Endothelial cell of umbilical vein (primary cell): ENCODE data around the gene SLC38A8.

Source experiments
- JUN ChIP-seq: IDR thresholded peaks from 2 replicates; pipeline ENCODE4 v1.6.1; 2011; ENCODE audit warnings: borderline replicate concordance, low read depth; ENCODE audit not compliant: insufficient read length, insufficient read depth
- MYC ChIP-seq: IDR thresholded peaks from one replicate; pipeline ENCODE4 v1.6.1; 2011; ENCODE audit warnings: mild to moderate bottlenecking, low read depth, low read length
- POLR2A ChIP-seq: IDR thresholded peaks from 2 replicates; pipeline ENCODE4 v1.6.1; 2012; ENCODE audit warnings: low read depth, mild to moderate bottlenecking, control low read depth, low read length
- TF ChIP-seq, protein P1 (sequence below), 2 donors: IDR thresholded peaks; 1 replicate in 1 of 2; 2 replicates in 1 of 2; pipeline ENCODE4 v1.5.1; 2011; ENCODE audit warnings: low read length in 2 of 2, mild to moderate bottlenecking in 2 of 2, moderate library complexity in 2 of 2, control low read depth in 1 of 2, inconsistent platforms in 1 of 2, low read depth in 1 of 2; ENCODE audit not compliant: insufficient read depth in 1 of 2; ENCODE audit errors: extremely low read depth in 1 of 2

DNA sequence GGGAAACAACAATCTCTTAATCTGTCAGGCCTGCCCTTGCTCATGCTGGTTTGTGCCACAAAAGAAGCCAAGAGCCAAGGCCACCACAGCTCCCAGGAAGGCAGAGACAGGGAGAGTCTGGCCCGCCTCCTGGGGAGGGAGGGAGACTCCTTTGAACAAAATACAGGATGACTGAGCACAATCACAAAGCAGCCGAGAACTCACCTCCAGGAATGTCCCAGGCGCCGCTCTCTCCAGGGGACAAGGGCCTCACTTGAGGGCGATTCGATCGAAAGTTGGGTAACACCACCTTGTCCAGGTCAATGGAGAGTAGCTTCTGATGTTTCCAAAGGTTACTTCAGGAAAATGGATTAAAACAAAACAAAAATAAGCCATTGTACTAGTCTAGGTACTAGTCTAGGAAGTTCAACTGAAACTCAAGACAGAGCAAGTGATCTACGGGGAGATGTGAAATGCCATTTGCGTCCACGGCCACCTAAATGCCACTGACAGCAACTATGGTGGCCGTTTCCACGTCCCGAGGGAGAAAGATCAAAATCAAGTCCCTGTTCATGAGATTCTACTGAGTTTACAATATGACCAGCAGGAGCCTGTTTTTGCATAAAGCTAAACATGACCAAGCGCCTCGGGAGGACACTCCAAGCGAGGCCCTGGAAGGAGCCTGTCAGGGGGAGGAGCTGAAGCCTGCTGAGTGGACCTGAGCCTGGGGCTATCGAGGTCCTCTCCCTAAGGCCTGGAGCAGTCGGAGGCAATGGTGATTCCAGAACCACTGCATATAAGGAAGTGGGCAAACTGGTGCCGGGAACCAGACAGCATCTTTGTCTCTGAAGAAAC lies 13.4 kb upstream of the SLC38A8 start:
- TF ChIP-seq, protein P1, sequence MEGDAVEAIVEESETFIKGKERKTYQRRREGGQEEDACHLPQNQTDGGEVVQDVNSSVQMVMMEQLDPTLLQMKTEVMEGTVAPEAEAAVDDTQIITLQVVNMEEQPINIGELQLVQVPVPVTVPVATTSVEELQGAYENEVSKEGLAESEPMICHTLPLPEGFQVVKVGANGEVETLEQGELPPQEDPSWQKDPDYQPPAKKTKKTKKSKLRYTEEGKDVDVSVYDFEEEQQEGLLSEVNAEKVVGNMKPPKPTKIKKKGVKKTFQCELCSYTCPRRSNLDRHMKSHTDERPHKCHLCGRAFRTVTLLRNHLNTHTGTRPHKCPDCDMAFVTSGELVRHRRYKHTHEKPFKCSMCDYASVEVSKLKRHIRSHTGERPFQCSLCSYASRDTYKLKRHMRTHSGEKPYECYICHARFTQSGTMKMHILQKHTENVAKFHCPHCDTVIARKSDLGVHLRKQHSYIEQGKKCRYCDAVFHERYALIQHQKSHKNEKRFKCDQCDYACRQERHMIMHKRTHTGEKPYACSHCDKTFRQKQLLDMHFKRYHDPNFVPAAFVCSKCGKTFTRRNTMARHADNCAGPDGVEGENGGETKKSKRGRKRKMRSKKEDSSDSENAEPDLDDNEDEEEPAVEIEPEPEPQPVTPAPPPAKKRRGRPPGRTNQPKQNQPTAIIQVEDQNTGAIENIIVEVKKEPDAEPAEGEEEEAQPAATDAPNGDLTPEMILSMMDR (IDR thresholded peaks at IDR 0.05; ENCODE audit: extremely low read depth in 1 of 2, insufficient read depth in 1 of 2, low read depth in 1 of 2, low read length in 2 of 2) = no peak
- TF ChIP-seq POLR2A (no peak), JUN (no peak), MYC (no peak)
